WTC11 (cell line): ENCODE results near the gene VWA3A. TPM values are rescaled to one million over a fixed set of nuclear protein-coding genes. Genes with fewer than 3 reads are reported as not detected.
A peak's percentile ranks its signal among the peaks of the same experiment; 100 is the strongest.

ENCODE experiments used
- ATAC-seq: fragments of 200-7000 bp; cut with Tn5 transposase; 2 replicates; pipeline ENCODE4 v1.10.0; 2021; ENCODE audit warnings: mild to moderate bottlenecking, moderate library complexity
- CTCF ChIA-PET: fragments of 300-600 bp; sonication (Branson Sonifier 250); formaldehyde crosslinking; loops from one replicate; lab custom pipeline; 2021; ENCODE audit warnings: antibody characterized with exemption; lab: Charles Lee
- POLR2A ChIA-PET: fragments of 350-600 bp; sonication (Branson Sonifier 250); formaldehyde crosslinking; loops from one replicate; lab custom pipeline; 2021; ENCODE audit warnings: antibody characterized with exemption; lab: Charles Lee
- DNase-seq: peaks from one replicate; pipeline ENCODE4 v3.0.0; 2021; ENCODE audit warnings: low spot score
- H3K27ac Mint-ChIP-seq: 2 replicates; pipeline ENCODE4 v1.8.0; 2021; ENCODE audit warnings: mixed read lengths
- H3K27me3 Mint-ChIP-seq: 2 replicates; pipeline ENCODE4 v1.8.0; 2021; ENCODE audit warnings: low read depth, mild to moderate bottlenecking, moderate library complexity, mixed read lengths
- H3K36me3 Mint-ChIP-seq: 2 replicates; pipeline ENCODE4 v1.8.0; 2021; ENCODE audit warnings: mixed read lengths
- H3K4me1 Mint-ChIP-seq: 2 replicates; pipeline ENCODE4 v1.8.0; 2022; ENCODE audit warnings: mixed read lengths
- H3K4me3 Mint-ChIP-seq: 2 replicates; pipeline ENCODE4 v1.8.0; 2021; ENCODE audit warnings: mild to moderate bottlenecking, moderate library complexity, mixed read lengths
- H3K9me3 Mint-ChIP-seq: 2 replicates; pipeline ENCODE4 v1.8.0; 2021; ENCODE audit warnings: mixed read lengths
- CREB1 ChIP-seq: sonication (generic); formaldehyde crosslinking; IDR thresholded peaks from 2 replicates; pipeline ENCODE4 v1.8.0; 2023; ENCODE audit warnings: mild to moderate bottlenecking, missing genetic modification reagents
- ETV6 ChIP-seq: sonication (generic); formaldehyde crosslinking; IDR thresholded peaks from 2 replicates; pipeline ENCODE4 v1.8.1; 2022; ENCODE audit warnings: mild to moderate bottlenecking, missing genetic modification reagents
- FOXP1 ChIP-seq: sonication (generic); formaldehyde crosslinking; IDR thresholded peaks from 2 replicates; pipeline ENCODE4 v1.8.0; 2022; ENCODE audit warnings: missing genetic modification reagents, mild to moderate bottlenecking, moderate library complexity, borderline replicate concordance
- HMGA2 ChIP-seq: fragments of 250-450 bp; sonication (Bioruptor Pico); IDR thresholded peaks from 2 replicates; pipeline ENCODE4 v1.4.0; 2021; ENCODE audit warnings: mild to moderate bottlenecking, moderate library complexity
- NFE2L1 ChIP-seq: sonication (generic); formaldehyde crosslinking; IDR thresholded peaks from 2 replicates; pipeline ENCODE4 v1.8.1; 2023; ENCODE audit warnings: missing genetic modification reagents
- OVOL2 ChIP-seq: fragments of 250-450 bp; sonication (Bioruptor Pico); IDR thresholded peaks from 2 replicates; pipeline ENCODE4 v1.9.0; 2021; ENCODE audit warnings: mild to moderate bottlenecking, borderline replicate concordance
- TCF7 ChIP-seq: sonication (generic); formaldehyde crosslinking; IDR thresholded peaks from 2 replicates; pipeline ENCODE4 v1.8.0; 2022; ENCODE audit warnings: mild to moderate bottlenecking, low read depth, missing genetic modification reagents, moderate library complexity
- ZBTB21 ChIP-seq: sonication (generic); formaldehyde crosslinking; IDR thresholded peaks from 2 replicates; pipeline ENCODE4 v1.8.1; 2023; ENCODE audit warnings: mild to moderate bottlenecking, missing genetic modification reagents, borderline replicate concordance
- ZNF263 ChIP-seq: sonication (generic); formaldehyde crosslinking; IDR thresholded peaks from 2 replicates; pipeline ENCODE4 v1.8.1; 2022; ENCODE audit warnings: low read depth, mild to moderate bottlenecking, moderate library complexity, missing genetic modification reagents
- ZNF423 ChIP-seq: fragments of 250-450 bp; sonication (Bioruptor Pico); IDR thresholded peaks from 2 replicates; pipeline ENCODE4 v2.1.2; 2022; ENCODE audit warnings: mild to moderate bottlenecking, moderate library complexity
- total RNA-seq: library from RNA; stranded (reverse); gene quantifications from 3 replicates; pipeline ENCODE4 v1.2.3, GENCODE V29; 2021
- TF ChIP-seq, protein P1 (sequence below): sonication (generic); formaldehyde crosslinking; IDR thresholded peaks from 2 replicates; pipeline ENCODE4 v1.8.1; 2023; ENCODE audit warnings: mild to moderate bottlenecking, missing genetic modification reagents
- TF ChIP-seq, protein P2 (sequence below): fragments of 250-450 bp; sonication (Bioruptor Pico); IDR thresholded peaks from 2 replicates; pipeline ENCODE4 v1.9.0; 2021; ENCODE audit warnings: mild to moderate bottlenecking, borderline replicate concordance
- TF ChIP-seq, protein P3 (sequence below): sonication (generic); formaldehyde crosslinking; IDR thresholded peaks from 2 replicates; pipeline ENCODE4 v1.8.1; 2023; ENCODE audit warnings: mild to moderate bottlenecking, moderate library complexity, missing genetic modification reagents
- TF ChIP-seq, protein P4 (sequence below): sonication (generic); formaldehyde crosslinking; IDR thresholded peaks from 2 replicates; pipeline ENCODE4 v1.8.0; 2022; ENCODE audit warnings: missing genetic modification reagents
- TF ChIP-seq, protein P5 (sequence below): sonication (generic); formaldehyde crosslinking; IDR thresholded peaks from 2 replicates; pipeline ENCODE4 v1.8.1; 2023; ENCODE audit warnings: mild to moderate bottlenecking, missing genetic modification reagents, borderline replicate concordance

The VWA3A gene
- total RNA-seq, 1 experiment from 2014 or later: 0.11 TPM

DNA sequence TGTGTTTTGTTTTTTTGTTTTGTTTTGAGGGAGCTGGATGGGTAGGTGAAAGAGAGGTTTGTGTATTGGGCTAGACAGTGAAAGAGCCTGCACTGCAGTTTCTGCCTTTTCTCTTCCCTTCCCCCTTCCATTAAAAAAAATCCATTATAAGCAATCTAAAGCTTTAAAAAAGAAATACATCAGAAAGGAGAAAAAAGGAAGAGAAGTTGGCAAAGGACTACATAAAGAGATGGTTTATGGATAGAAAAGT is 103.0 kb downstream of the VWA3A start:
- ATAC-seq: no peak
- no peak for TF ChIP-seq OVOL2 (CRISPR knock-in tag)
- peaks cover 21% of the 10 kb centered on the region for H3K4me1 Mint-ChIP-seq
- H3K4me3 Mint-ChIP-seq: peak overlapping the region; percentile 89
- no peak for DNase-seq
- H3K9me3 Mint-ChIP-seq: no peaks in the 10 kb centered on the region
- ChIA-PET CTCF (interaction anchor here (1.3 to 1.7 kb wide), 2 partner anchors 11 to 101 kb away, joined by 3 to 5 read pairs; partner anchors contain the start of gene EEF2K), POLR2A (no interaction called here)
- no peak overlapping the region for H3K27ac Mint-ChIP-seq
- H3K36me3 Mint-ChIP-seq: no peaks in the 10 kb centered on the region
- peaks cover 3% of the 10 kb centered on the region for H3K27me3 Mint-ChIP-seq

DNA sequence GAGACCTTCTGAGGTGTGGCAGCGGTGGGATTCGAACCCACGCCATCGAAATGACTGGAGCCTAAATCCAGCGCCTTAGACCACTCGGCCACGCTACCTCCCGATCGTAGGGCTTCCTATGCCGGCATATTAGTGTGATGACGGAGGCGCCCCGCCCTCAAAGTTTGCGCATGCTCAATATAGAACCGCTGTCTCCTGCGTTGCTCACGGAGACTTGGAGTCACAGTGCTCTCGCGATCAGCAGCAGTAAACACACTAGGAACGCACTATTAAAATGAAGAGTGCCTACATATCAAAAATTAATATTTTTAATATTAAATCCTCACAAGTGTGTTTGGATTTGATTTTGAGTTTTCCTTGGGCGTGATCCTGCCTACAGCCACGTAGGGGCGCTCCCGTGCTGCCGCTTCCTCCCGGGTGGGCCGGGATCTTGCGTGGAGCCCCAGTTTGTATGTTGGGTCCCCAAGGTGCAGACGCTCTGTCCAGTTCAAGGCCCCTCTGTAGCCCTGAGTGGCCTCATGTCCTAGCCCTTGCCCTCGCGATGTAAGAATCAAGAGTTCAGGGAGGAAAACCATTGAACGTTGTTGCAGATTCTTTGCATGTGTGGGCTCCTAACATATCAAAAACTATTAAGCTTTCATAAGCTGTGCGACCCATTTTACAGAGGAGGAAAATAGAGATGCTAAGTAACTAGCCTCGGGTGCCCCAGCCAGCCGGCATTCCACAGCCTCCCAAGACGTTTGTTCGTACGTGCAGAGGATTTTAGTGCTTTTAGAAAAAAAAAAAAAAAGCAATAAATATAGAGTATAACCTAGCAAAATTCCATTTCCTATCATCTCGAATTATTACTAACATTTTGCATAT is 103.6 kb downstream of the VWA3A start:
- H3K36me3 Mint-ChIP-seq: no peaks in the 10 kb centered on the region
- peaks cover 21% of the 10 kb centered on the region for H3K4me1 Mint-ChIP-seq
- peaks cover 3% of the 10 kb centered on the region for H3K27me3 Mint-ChIP-seq
- CTCF ChIA-PET: interaction anchor here (0.7 to 1.7 kb wide), 5 partner anchors 10 to 105 kb away, joined by 3 to 5 read pairs (median 4); partner anchors contain the start of gene EEF2K
- peak; percentile 3 for ATAC-seq
- peak overlapping the region; percentile 64; the same call in 1 of the 2 replicates for H3K27ac Mint-ChIP-seq
- H3K9me3 Mint-ChIP-seq: no peaks in the 10 kb centered on the region
- POLR2A ChIA-PET: interaction anchor here (0.7 kb wide), 1 partner anchor 11 kb away, joined by 8 read pairs; no protein-coding TSS in a partner anchor
- peak overlapping the region; percentile 89 for H3K4me3 Mint-ChIP-seq
- peak; percentile 91 for DNase-seq
- TF ChIP-seq ZNF263 (CRISPR knock-in tag) (no peak), ZNF423 (peak; percentile 50; the same call in 1 of the 2 replicates), ZBTB21 (no peak), HMGA2 (CRISPR knock-in tag) (no peak; the same call in 1 of the 2 replicates), TCF7 (CRISPR knock-in tag) (no peak), FOXP1 (CRISPR knock-in tag) (no peak), CREB1 (no peak), ETV6 (CRISPR knock-in tag) (no peak), NFE2L1 (CRISPR knock-in tag) (no peak)
- TF ChIP-seq, protein P1, sequence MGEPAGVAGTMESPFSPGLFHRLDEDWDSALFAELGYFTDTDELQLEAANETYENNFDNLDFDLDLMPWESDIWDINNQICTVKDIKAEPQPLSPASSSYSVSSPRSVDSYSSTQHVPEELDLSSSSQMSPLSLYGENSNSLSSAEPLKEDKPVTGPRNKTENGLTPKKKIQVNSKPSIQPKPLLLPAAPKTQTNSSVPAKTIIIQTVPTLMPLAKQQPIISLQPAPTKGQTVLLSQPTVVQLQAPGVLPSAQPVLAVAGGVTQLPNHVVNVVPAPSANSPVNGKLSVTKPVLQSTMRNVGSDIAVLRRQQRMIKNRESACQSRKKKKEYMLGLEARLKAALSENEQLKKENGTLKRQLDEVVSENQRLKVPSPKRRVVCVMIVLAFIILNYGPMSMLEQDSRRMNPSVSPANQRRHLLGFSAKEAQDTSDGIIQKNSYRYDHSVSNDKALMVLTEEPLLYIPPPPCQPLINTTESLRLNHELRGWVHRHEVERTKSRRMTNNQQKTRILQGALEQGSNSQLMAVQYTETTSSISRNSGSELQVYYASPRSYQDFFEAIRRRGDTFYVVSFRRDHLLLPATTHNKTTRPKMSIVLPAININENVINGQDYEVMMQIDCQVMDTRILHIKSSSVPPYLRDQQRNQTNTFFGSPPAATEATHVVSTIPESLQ (CRISPR knock-in tag): no peak
- TF ChIP-seq, protein P2, sequence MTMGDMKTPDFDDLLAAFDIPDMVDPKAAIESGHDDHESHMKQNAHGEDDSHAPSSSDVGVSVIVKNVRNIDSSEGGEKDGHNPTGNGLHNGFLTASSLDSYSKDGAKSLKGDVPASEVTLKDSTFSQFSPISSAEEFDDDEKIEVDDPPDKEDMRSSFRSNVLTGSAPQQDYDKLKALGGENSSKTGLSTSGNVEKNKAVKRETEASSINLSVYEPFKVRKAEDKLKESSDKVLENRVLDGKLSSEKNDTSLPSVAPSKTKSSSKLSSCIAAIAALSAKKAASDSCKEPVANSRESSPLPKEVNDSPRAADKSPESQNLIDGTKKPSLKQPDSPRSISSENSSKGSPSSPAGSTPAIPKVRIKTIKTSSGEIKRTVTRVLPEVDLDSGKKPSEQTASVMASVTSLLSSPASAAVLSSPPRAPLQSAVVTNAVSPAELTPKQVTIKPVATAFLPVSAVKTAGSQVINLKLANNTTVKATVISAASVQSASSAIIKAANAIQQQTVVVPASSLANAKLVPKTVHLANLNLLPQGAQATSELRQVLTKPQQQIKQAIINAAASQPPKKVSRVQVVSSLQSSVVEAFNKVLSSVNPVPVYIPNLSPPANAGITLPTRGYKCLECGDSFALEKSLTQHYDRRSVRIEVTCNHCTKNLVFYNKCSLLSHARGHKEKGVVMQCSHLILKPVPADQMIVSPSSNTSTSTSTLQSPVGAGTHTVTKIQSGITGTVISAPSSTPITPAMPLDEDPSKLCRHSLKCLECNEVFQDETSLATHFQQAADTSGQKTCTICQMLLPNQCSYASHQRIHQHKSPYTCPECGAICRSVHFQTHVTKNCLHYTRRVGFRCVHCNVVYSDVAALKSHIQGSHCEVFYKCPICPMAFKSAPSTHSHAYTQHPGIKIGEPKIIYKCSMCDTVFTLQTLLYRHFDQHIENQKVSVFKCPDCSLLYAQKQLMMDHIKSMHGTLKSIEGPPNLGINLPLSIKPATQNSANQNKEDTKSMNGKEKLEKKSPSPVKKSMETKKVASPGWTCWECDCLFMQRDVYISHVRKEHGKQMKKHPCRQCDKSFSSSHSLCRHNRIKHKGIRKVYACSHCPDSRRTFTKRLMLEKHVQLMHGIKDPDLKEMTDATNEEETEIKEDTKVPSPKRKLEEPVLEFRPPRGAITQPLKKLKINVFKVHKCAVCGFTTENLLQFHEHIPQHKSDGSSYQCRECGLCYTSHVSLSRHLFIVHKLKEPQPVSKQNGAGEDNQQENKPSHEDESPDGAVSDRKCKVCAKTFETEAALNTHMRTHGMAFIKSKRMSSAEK (CRISPR knock-in tag): no peak
- TF ChIP-seq, protein P3, sequence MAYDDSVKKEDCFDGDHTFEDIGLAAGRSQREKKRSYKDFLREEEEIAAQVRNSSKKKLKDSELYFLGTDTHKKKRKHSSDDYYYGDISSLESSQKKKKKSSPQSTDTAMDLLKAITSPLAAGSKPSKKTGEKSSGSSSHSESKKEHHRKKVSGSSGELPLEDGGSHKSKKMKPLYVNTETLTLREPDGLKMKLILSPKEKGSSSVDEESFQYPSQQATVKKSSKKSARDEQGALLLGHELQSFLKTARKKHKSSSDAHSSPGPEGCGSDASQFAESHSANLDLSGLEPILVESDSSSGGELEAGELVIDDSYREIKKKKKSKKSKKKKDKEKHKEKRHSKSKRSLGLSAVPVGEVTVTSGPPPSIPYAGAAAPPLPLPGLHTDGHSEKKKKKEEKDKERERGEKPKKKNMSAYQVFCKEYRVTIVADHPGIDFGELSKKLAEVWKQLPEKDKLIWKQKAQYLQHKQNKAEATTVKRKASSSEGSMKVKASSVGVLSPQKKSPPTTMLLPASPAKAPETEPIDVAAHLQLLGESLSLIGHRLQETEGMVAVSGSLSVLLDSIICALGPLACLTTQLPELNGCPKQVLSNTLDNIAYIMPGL: peak; percentile 69; the same call in 1 of the 2 replicates
- TF ChIP-seq, protein P4, sequence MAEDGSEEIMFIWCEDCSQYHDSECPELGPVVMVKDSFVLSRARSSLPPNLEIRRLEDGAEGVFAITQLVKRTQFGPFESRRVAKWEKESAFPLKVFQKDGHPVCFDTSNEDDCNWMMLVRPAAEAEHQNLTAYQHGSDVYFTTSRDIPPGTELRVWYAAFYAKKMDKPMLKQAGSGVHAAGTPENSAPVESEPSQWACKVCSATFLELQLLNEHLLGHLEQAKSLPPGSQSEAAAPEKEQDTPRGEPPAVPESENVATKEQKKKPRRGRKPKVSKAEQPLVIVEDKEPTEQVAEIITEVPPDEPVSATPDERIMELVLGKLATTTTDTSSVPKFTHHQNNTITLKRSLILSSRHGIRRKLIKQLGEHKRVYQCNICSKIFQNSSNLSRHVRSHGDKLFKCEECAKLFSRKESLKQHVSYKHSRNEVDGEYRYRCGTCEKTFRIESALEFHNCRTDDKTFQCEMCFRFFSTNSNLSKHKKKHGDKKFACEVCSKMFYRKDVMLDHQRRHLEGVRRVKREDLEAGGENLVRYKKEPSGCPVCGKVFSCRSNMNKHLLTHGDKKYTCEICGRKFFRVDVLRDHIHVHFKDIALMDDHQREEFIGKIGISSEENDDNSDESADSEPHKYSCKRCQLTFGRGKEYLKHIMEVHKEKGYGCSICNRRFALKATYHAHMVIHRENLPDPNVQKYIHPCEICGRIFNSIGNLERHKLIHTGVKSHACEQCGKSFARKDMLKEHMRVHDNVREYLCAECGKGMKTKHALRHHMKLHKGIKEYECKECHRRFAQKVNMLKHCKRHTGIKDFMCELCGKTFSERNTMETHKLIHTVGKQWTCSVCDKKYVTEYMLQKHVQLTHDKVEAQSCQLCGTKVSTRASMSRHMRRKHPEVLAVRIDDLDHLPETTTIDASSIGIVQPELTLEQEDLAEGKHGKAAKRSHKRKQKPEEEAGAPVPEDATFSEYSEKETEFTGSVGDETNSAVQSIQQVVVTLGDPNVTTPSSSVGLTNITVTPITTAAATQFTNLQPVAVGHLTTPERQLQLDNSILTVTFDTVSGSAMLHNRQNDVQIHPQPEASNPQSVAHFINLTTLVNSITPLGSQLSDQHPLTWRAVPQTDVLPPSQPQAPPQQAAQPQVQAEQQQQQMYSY (CRISPR knock-in tag): no peak
- TF ChIP-seq, protein P5, sequence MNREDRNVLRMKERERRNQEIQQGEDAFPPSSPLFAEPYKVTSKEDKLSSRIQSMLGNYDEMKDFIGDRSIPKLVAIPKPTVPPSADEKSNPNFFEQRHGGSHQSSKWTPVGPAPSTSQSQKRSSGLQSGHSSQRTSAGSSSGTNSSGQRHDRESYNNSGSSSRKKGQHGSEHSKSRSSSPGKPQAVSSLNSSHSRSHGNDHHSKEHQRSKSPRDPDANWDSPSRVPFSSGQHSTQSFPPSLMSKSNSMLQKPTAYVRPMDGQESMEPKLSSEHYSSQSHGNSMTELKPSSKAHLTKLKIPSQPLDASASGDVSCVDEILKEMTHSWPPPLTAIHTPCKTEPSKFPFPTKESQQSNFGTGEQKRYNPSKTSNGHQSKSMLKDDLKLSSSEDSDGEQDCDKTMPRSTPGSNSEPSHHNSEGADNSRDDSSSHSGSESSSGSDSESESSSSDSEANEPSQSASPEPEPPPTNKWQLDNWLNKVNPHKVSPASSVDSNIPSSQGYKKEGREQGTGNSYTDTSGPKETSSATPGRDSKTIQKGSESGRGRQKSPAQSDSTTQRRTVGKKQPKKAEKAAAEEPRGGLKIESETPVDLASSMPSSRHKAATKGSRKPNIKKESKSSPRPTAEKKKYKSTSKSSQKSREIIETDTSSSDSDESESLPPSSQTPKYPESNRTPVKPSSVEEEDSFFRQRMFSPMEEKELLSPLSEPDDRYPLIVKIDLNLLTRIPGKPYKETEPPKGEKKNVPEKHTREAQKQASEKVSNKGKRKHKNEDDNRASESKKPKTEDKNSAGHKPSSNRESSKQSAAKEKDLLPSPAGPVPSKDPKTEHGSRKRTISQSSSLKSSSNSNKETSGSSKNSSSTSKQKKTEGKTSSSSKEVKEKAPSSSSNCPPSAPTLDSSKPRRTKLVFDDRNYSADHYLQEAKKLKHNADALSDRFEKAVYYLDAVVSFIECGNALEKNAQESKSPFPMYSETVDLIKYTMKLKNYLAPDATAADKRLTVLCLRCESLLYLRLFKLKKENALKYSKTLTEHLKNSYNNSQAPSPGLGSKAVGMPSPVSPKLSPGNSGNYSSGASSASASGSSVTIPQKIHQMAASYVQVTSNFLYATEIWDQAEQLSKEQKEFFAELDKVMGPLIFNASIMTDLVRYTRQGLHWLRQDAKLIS: no peak
